Measurements from ENCODE around the gene ZNF580. TPM values are rescaled to one million over a fixed set of nuclear protein-coding genes. Genes with fewer than 3 reads are reported as not detected.
A peak's percentile ranks its signal among the peaks of the same experiment; 100 is the strongest.

ZNF580 gene
- total and polyA plus RNA-seq, 7 donors = 10.4 to 45.5 (median 24.0) TPM

DNA sequence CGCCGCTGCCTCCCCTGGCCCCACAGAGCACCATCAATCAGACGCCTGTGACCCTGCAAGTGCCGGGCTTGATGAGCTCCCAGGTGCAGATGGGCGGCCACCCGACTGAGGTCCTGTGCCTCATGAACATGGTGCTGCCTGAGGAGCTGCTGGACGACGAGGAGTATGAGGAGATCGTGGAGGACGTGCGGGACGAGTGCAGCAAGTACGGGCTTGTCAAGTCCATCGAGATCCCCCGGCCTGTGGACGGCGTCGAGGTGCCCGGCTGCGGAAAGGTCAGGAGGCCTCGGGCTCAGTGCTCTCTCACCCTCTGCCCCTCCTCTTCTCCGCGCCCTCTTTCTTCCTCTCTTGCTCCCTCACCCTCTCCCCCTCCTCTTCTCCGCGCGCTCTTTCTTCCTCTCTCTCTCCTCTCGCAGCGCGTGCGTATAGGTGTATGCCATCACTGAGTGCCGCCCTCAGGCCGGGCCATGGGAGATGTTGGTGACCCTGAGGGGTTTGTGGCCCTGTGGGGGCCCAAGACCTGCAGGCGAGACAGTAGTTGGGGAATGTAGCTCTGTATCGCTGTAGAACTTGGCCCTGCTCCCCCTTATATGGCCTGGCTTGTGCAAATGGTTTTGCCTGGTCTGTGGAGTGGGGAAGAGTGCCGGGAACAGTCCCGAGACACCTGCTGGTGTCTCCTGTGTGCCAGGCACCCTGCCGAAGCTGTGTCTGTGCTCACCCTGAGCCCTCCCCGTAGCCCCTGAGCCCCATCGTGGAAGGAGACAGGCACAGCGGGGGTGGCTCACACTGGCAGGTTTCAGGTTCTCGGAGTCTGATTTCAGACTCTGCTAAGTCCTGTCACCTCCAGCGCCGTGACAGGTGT lies 28.8 kb downstream of the ZNF580 start:
- no peaks in the 10 kb centered on the region for H3K27me3 ChIP-seq
- 89 to 91% methylated on average over 43 of the region's 43 CpGs for WGBS, 2 donors
- H3K36me3 ChIP-seq = peaks cover 39 to 83% (median 64%) of the 10 kb centered on the region in 4 donors
- H3K4me3 ChIP-seq = no peak overlapping the region
- no peak overlapping the region for H3K27ac ChIP-seq
- no peaks in the 10 kb centered on the region for H3K9me3 ChIP-seq
- H3K4me1 ChIP-seq = peaks cover 0 to 12% (median 9%) of the 10 kb centered on the region in 4 donors
- no peak for DNase-seq
- TF ChIP-seq POLR2AphosphoS5 (IDR thresholded peaks at IDR 0.05) = no peak
- TF ChIP-seq, protein P1, sequence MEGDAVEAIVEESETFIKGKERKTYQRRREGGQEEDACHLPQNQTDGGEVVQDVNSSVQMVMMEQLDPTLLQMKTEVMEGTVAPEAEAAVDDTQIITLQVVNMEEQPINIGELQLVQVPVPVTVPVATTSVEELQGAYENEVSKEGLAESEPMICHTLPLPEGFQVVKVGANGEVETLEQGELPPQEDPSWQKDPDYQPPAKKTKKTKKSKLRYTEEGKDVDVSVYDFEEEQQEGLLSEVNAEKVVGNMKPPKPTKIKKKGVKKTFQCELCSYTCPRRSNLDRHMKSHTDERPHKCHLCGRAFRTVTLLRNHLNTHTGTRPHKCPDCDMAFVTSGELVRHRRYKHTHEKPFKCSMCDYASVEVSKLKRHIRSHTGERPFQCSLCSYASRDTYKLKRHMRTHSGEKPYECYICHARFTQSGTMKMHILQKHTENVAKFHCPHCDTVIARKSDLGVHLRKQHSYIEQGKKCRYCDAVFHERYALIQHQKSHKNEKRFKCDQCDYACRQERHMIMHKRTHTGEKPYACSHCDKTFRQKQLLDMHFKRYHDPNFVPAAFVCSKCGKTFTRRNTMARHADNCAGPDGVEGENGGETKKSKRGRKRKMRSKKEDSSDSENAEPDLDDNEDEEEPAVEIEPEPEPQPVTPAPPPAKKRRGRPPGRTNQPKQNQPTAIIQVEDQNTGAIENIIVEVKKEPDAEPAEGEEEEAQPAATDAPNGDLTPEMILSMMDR (IDR thresholded peaks at IDR 0.05) = no peak
- TF ChIP-seq POLR2A (IDR thresholded peaks at IDR 0.05) = no peak
- intact Hi-C loops (cut with DNase I) = loop anchor here (10.0 kb wide), 1 partner anchor 605 kb away; the partner anchor contains the start of gene RDH13

DNA sequence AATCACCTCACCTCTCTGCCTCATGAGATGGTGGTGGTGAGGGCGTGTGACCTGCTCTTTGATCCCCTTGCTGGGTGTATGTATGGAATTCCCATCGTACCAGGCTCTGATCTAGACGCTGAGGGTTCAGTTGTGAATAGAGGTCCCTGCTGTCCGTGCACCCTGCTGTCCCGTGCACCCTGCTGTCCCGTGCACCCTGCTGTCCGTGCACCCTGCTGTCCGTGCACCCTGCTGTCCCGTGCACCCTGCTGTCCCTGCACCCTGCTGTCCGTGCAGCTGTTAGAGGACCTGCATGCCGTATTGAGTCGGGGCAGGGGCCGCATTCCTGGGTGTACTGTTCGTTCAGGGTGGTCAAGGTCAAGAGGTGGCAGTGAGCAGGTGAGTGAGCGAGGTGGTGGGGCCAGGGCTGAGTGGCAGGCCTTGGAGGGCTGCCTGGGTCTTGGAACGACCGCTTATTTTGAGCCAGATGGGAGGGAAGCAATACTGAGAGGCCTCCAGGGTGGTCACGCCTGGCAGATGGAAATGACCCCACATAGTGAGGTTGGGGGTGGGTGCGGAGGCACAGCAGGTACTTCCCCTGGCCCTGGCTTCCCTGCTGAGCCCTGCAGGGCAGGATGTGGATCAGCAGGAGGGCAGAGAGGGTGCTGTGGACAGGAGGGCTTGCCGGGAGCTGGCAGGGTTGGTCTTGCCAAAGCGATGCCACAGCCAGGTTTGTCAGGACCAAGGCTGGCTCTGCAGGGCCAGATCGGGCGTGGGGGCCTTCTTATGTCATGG lies 29.7 kb downstream of the ZNF580 start:
- peak; percentile 85 for DNase-seq
- 77 to 85% methylated on average over 23 of the region's 23 CpGs for WGBS, 2 donors
- H3K27me3 ChIP-seq = no peaks in the 10 kb centered on the region
- peaks cover 39 to 78% (median 62%) of the 10 kb centered on the region in 4 donors for H3K36me3 ChIP-seq
- H3K9me3 ChIP-seq = no peaks in the 10 kb centered on the region
- no peak overlapping the region for H3K4me3 ChIP-seq
- TF ChIP-seq POLR2AphosphoS5 (IDR thresholded peaks at IDR 0.05) = no peak
- TF ChIP-seq, protein P1 (IDR thresholded peaks at IDR 0.05) = no peak
- no peak for TF ChIP-seq POLR2A (IDR thresholded peaks at IDR 0.05)
- no peak for TF ChIP-seq EP300 (IDR thresholded peaks at IDR 0.05)
- intact Hi-C loops (cut with DNase I) = loop anchor here (10.0 kb wide), 1 partner anchor 606 kb away; the partner anchor contains the start of gene RDH13
- H3K4me1 ChIP-seq = peaks cover 0 to 14% (median 12%) of the 10 kb centered on the region in 4 donors
- H3K27ac ChIP-seq = no peak overlapping the region

DNA sequence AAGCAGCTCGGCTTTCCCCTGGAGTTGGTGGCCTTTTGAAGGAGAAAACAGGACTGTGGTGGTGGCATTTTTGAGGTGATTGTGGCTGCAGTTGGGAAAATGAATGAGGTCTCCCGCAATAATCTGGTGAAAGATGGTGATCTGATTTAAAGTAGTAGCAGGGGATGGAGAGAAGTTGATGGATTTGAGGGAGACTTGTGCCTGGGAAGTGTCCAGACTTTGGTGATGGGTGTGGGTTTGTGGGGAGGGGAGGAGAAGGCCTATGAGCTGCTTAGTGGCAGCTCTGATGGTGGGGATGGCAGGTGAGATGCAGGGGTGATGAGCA lies 30.2 kb downstream of the ZNF580 start:
- DNase-seq = no peak
- Histone ChIP-seq H3K27me3 (no peaks in the 10 kb centered on the region), H3K36me3 (peaks cover 36 to 72% (median 56%) of the 10 kb centered on the region in 4 donors), H3K9me3 (no peaks in the 10 kb centered on the region), H3K4me3 (no peak overlapping the region), H3K27ac (no peak overlapping the region), H3K4me1 (peaks cover 0 to 18% (median 17%) of the 10 kb centered on the region in 4 donors)
- intact Hi-C loops (cut with DNase I) = loop anchor here (10.0 kb wide), 1 partner anchor 606 kb away; the partner anchor contains the start of gene RDH13
- WGBS, 2 donors = 58 to 82% methylated on average over 2 of the region's 2 CpGs
- TF ChIP-seq POLR2AphosphoS5 (IDR thresholded peaks at IDR 0.05) (no peak), EP300 (IDR thresholded peaks at IDR 0.05) (no peak), POLR2A (IDR thresholded peaks at IDR 0.05) (no peak)
- TF ChIP-seq, protein P1 (IDR thresholded peaks at IDR 0.05) = no peak

DNA sequence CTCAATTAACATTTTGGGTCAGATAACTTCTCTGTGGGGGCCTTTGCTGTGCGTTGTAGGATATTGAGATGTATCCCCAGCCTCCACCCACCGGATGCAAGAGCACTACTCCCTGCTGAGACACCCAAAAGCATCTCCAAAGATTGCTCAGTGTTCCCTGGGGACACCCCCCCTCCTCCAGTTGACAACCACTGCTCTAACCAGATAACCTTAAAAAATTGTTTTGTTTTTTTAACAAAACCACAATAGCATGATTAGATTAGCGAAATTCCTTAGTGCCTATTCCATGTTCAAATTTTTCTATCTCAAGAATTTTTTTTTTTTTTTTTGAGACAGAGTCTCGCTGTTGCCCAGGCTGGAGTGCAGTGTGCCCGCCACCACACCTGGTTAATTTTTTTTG lies 31.6 kb downstream of the ZNF580 start:
- Histone ChIP-seq H3K36me3 (peaks cover 27 to 58% (median 44%) of the 10 kb centered on the region in 4 donors), H3K4me1 (peaks cover 0 to 32% (median 31%) of the 10 kb centered on the region in 4 donors), H3K9me3 (no peaks in the 10 kb centered on the region), H3K27me3 (no peaks in the 10 kb centered on the region), H3K4me3 (no peak overlapping the region), H3K27ac (no peak overlapping the region)
- no peak for DNase-seq
- 90% methylated on average over 5 of the region's 5 CpGs for WGBS, 2 donors
- intact Hi-C loops (cut with DNase I) = loop anchor here (2.0 to 10.0 kb wide), 2 partner anchors 16 to 608 kb away; partner anchors contain the start of gene RDH13
- no peak for TF ChIP-seq POLR2AphosphoS5 (IDR thresholded peaks at IDR 0.05)
- no peak for TF ChIP-seq EP300 (IDR thresholded peaks at IDR 0.05)
- no peak for TF ChIP-seq POLR2A (IDR thresholded peaks at IDR 0.05)
- TF ChIP-seq, protein P1 (IDR thresholded peaks at IDR 0.05) = no peak

Data from sigmoid colon (tissue), 7 donors.